Endometrium (tissue), 2 donors: Measurements from ENCODE around the gene APAF1.

Experiments
- FAIRE-seq: peaks from 2 replicates; lab custom pipeline; 2012; peaks lifted over from hg19 to GRCh38; lab: Jason Lieb, UNC
- donor health status: control.
- donor health status: control.

Gene APAF1

GRCh38 chr12:98758331-98758730 is 113.2 kb downstream of the APAF1 start:
- FAIRE-seq = no peak

- no peak for FAIRE-seq
Observed at GRCh38 chr12:98763656-98764055, 118.6 kb downstream of the APAF1 start.

GRCh38 chr12:98767248-98767647 is 122.2 kb downstream of the APAF1 start:
- no peak for FAIRE-seq

- no peak for FAIRE-seq
Observed at GRCh38 chr12:98769068-98769467, 124.0 kb downstream of the APAF1 start.

- no peak for FAIRE-seq
Observed at GRCh38 chr12:98770230-98770629, 125.1 kb downstream of the APAF1 start.

GRCh38 chr12:98771811-98772752 is 127.0 kb downstream of the APAF1 start:
- no peak for FAIRE-seq

- FAIRE-seq = no peak
Observed at GRCh38 chr12:98772818-98773217, 127.7 kb downstream of the APAF1 start.

GRCh38 chr12:98780261-98780660 is 135.2 kb downstream of the APAF1 start:
- no peak for FAIRE-seq

GRCh38 chr12:98783420-98783819 is 138.3 kb downstream of the APAF1 start:
- FAIRE-seq = no peak
